Stimulated activated CD8-positive, alpha-beta memory T cell treated with anti-CD3 and anti-CD28 coated beads, Interleukin-4, amount 100 ng/mL, for 24 hours (primary cell): ENCODE measurements around the gene BACE2.
"Not testable (repeated sequence)": the region's sequence is repeated elsewhere in the genome, so short reads cannot be mapped to it uniquely, and the experiment has no call there.

Experiments
- DNase-seq: peaks from one replicate; pipeline ENCODE4 v3.0.0-alpha.2; 2020; ENCODE audit warnings: low read depth

BACE2 gene

GRCh38 chr21:41185802-41186201 is 17.8 kb downstream of the BACE2 start:
- no peak for DNase-seq

GRCh38 chr21:41186755-41187536 is 19.0 kb downstream of the BACE2 start:
- no peak for DNase-seq

- no peak for DNase-seq
These were observed 19.6 kb downstream of the BACE2 start for GRCh38 chr21:41187537-41188025.

GRCh38 chr21:41188486-41189149 is 20.7 kb downstream of the BACE2 start:
- DNase-seq, result no peak

- no peak for DNase-seq
These were observed 21.3 kb downstream of the BACE2 start for GRCh38 chr21:41189150-41189745.

GRCh38 chr21:41192552-41192951 is 24.6 kb downstream of the BACE2 start:
- not testable (repeated sequence) for DNase-seq

GRCh38 chr21:41195311-41195710 is 27.4 kb downstream of the BACE2 start:
- no peak for DNase-seq

- no peak for DNase-seq
These were observed 29.0 kb downstream of the BACE2 start for GRCh38 chr21:41196993-41197392.

- DNase-seq, result no peak
These were observed 29.6 kb downstream of the BACE2 start for GRCh38 chr21:41197582-41197981.

GRCh38 chr21:41198647-41199046 is 30.7 kb downstream of the BACE2 start:
- not testable (repeated sequence) for DNase-seq

GRCh38 chr21:41199123-41199522 is 31.2 kb downstream of the BACE2 start:
- DNase-seq, result no peak

- DNase-seq, result no peak
These were observed 31.6 kb downstream of the BACE2 start for GRCh38 chr21:41199588-41199987.

- no peak for DNase-seq
These were observed 33.4 kb downstream of the BACE2 start for GRCh38 chr21:41201385-41201784.

- DNase-seq, result no peak
These were observed 36.8 kb downstream of the BACE2 start for GRCh38 chr21:41204736-41205135.

GRCh38 chr21:41207401-41208375 is 39.7 kb downstream of the BACE2 start:
- DNase-seq, result no peak

- no peak for DNase-seq
These were observed 40.4 kb downstream of the BACE2 start for GRCh38 chr21:41208376-41208763.

GRCh38 chr21:41209016-41209619 is 41.2 kb downstream of the BACE2 start:
- no peak for DNase-seq

GRCh38 chr21:41210426-41211059 is 42.6 kb downstream of the BACE2 start:
- DNase-seq, result no peak

- no peak for DNase-seq
These were observed 43.3 kb downstream of the BACE2 start for GRCh38 chr21:41211060-41211805.

- no peak for DNase-seq
These were observed 45.1 kb downstream of the BACE2 start for GRCh38 chr21:41213021-41213420.
